Hypothalamus (tissue), 51 donors: Measurements from ENCODE around the gene TGFBI.
A peak's percentile ranks its signal among the peaks of the same experiment; 100 is the strongest.

Experiments
- DNase-seq, 51 donors: peaks; one replicate each; lab custom pipeline; 2025; lab: John Stamatoyannopoulos, UW

The TGFBI gene

GRCh38 chr5:136082390-136083193, 53.8 kb downstream of the TGFBI start:
- DNase-seq = peak in 26 of 51 donors; percentile 4 to 45 (median 18)

GRCh38 chr5:136084698-136085097, 55.9 kb downstream of the TGFBI start:
- DNase-seq = peak in 3 of 51 donors; percentile 4 to 12 (median 11)

GRCh38 chr5:136086783-136087566, 58.2 kb downstream of the TGFBI start:
- no peak for DNase-seq

- no peak for DNase-seq
Measured at GRCh38 chr5:136087961-136088871, 59.4 kb downstream of the TGFBI start.

- DNase-seq = no peak
Measured at GRCh38 chr5:136089791-136090190, 61.0 kb downstream of the TGFBI start.

- no peak for DNase-seq
Measured at GRCh38 chr5:136090319-136090718, 61.5 kb downstream of the TGFBI start.

GRCh38 chr5:136094189-136094912, 65.6 kb downstream of the TGFBI start:
- DNase-seq = no peak

- no peak for DNase-seq
Measured at GRCh38 chr5:136094913-136095641, 66.3 kb downstream of the TGFBI start.

- no peak for DNase-seq
Measured at GRCh38 chr5:136098176-136098575, 69.4 kb downstream of the TGFBI start.

GRCh38 chr5:136099870-136100269, 71.1 kb downstream of the TGFBI start:
- no peak for DNase-seq

- DNase-seq = no peak
Measured at GRCh38 chr5:136101884-136102283, 73.1 kb downstream of the TGFBI start.

GRCh38 chr5:136103118-136103517, 74.3 kb downstream of the TGFBI start:
- DNase-seq = no peak

GRCh38 chr5:136104306-136104965, 75.6 kb downstream of the TGFBI start:
- no peak for DNase-seq

GRCh38 chr5:136106351-136107031, 77.7 kb downstream of the TGFBI start:
- DNase-seq = no peak

GRCh38 chr5:136108180-136108611, 79.4 kb downstream of the TGFBI start:
- DNase-seq = no peak

- DNase-seq = no peak
Measured at GRCh38 chr5:136108766-136109165, 80.0 kb downstream of the TGFBI start.

GRCh38 chr5:136109453-136110135, 80.8 kb downstream of the TGFBI start:
- DNase-seq = no peak
